ENCODE results near the gene ACVRL1. TPM values are rescaled to one million over a fixed set of nuclear protein-coding genes. Genes with fewer than 3 reads are reported as not detected.

The ACVRL1 gene
- total and polyA plus RNA-seq, 9 of the 15 experiments (the other 6 are each of a cell fraction or from before 2014, with no cell fraction given): 0.07 to 1.4 (median 0.30) TPM

DNA sequence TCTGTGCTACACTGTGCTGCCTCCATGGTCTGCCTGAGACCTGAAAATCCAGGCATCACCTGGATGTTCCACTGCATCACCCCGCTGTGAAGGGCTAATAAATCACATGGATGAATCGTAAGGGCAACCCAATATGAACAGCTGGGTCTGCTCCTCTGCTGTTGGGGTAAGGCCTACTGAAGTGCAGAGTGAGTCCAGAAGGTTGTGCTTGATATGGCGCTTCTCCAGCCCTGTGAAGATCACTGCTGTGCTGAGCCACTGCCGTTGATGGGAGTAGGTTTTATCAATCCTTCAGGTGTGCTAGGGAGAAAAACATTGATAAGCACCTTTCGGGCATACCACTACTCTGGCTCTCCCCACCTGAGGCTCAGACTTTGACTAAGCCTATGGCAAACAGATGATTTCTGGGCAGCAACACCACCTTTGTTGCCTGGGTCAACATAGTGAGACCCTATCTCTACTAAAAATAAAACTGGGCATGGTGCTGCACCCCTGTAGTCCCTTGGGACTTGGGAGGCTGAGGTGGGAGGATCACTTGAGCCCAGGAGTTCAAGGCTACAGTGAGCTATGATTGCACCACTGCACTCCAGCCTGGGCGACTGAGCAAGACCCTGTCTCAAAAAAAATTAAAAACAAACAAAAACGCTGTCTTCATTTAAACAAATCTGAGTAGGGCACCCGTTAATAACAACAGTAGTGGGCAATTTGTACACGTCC, 1.7 kb downstream of the ACVRL1 start (continued):
- TF ChIP-seq, protein P1, sequence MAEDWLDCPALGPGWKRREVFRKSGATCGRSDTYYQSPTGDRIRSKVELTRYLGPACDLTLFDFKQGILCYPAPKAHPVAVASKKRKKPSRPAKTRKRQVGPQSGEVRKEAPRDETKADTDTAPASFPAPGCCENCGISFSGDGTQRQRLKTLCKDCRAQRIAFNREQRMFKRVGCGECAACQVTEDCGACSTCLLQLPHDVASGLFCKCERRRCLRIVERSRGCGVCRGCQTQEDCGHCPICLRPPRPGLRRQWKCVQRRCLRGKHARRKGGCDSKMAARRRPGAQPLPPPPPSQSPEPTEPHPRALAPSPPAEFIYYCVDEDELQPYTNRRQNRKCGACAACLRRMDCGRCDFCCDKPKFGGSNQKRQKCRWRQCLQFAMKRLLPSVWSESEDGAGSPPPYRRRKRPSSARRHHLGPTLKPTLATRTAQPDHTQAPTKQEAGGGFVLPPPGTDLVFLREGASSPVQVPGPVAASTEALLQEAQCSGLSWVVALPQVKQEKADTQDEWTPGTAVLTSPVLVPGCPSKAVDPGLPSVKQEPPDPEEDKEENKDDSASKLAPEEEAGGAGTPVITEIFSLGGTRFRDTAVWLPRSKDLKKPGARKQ (CRISPR knock-in tag; IDR thresholded peaks at IDR 0.05): no peak
- TF ChIP-seq RFX7 (CRISPR knock-in tag; IDR thresholded peaks at IDR 0.05) (no peak), HMG20A (CRISPR knock-in tag; conservative IDR thresholded peaks at IDR 0.05) (no peak), GATA2 (CRISPR knock-in tag; IDR thresholded peaks at IDR 0.05) (peak; percentile 72), PHB2 (IDR thresholded peaks at IDR 0.05; ENCODE audit: low read depth) (0 out of 2 replicates have a peak, but pooled peaks have one; percentile 41), SAFB (IDR thresholded peaks at IDR 0.05; ENCODE audit: borderline replicate concordance, low read depth, low read length) (no peak), MNT (conservative IDR thresholded peaks at IDR 0.05) (0 out of 4 replicates have a peak, but pooled peaks of 1 of the 2 experiments have one; percentile 20), EHMT2 (IDR thresholded peaks at IDR 0.05) (0 out of 2 replicates have a peak, but pooled peaks have one; percentile 13), ILF3 (IDR thresholded peaks at IDR 0.05; ENCODE audit: borderline replicate concordance) (no peak), NONO (IDR thresholded peaks at IDR 0.05; ENCODE audit: low read depth in 2 of 2, low read length in 1 of 2) (no peak), SIN3B (IDR thresholded peaks at IDR 0.05; ENCODE audit: low read depth) (no peak), TEAD4 (IDR thresholded peaks at IDR 0.05; ENCODE audit: low read length) (peak; percentile 87), TEAD4 (CRISPR knock-in tag; IDR thresholded peaks at IDR 0.05; ENCODE audit: borderline replicate concordance) (no peak), PBX2 (CRISPR knock-in tag; IDR thresholded peaks at IDR 0.05; ENCODE audit: low read depth) (no peak), PBX2 (tag; conservative IDR thresholded peaks at IDR 0.05; ENCODE audit: low read depth) (peak; percentile 27; the same call in 1 of the 2 replicates), BRD4 (IDR thresholded peaks at IDR 0.05) (no peak), TAL1 (IDR thresholded peaks at IDR 0.05) (peak; percentile 86), SAFB2 (IDR thresholded peaks at IDR 0.05; ENCODE audit: borderline replicate concordance, low read depth, low read length, severe bottlenecking) (no peak), SMARCA4 (IDR thresholded peaks at IDR 0.05) (0 out of 2 replicates have a peak, but pooled peaks have one; percentile 38), KAT8 (IDR thresholded peaks at IDR 0.05; ENCODE audit: low read depth) (no peak), XRCC4 (IDR thresholded peaks at IDR 0.05; ENCODE audit: extremely low read depth, insufficient read depth, insufficient read length) (no peak), MAFK (IDR thresholded peaks at IDR 0.05; ENCODE audit: low read length) (no peak), GABPA (tag; conservative IDR thresholded peaks at IDR 0.05; ENCODE audit: low read depth) (no peak), ZNF41 (CRISPR knock-in tag; conservative IDR thresholded peaks at IDR 0.05) (no peak)
